Measurements from ENCODE around the gene PUS1.

GRCh38 chr12:131987552-131987951 is 58.5 kb downstream of the PUS1 start:
- TF ChIP-seq EP300 (IDR thresholded peaks at IDR 0.05): no peak
- TF ChIP-seq POLR2A (IDR thresholded peaks at IDR 0.05): no peak
- no peak for TF ChIP-seq CTCF (IDR thresholded peaks at IDR 0.05)
